Fibroblast of the aortic adventitia (primary cell): ENCODE data around the gene TOB1. TPM values are rescaled to one million over a fixed set of nuclear protein-coding genes. Genes with fewer than 3 reads are reported as not detected.

Experiments
- DNase-seq: peaks from one replicate; pipeline ENCODE4 v3.0.0-alpha.2; 2010; ENCODE audit warnings: low read depth
- H3K4me3 ChIP-seq: 2 replicates; pipeline ENCODE4 v1.5.1; 2011; ENCODE audit warnings: low read depth, mild to moderate bottlenecking, control low read depth, low read length, moderate library complexity
- total RNA-seq: library from RNA; depleted of rRNA; stranded (reverse); fragments of >200 nt; gene quantifications from 2 replicates; pipeline ENCODE4 v1.2.3, GENCODE V29; 2012; ENCODE audit warnings: low replicate concordance
- TF ChIP-seq, protein P1 (sequence below): IDR thresholded peaks from 2 replicates; pipeline ENCODE4 v1.5.1; 2011; ENCODE audit warnings: mild to moderate bottlenecking, low read length, control low read depth, inconsistent platforms; ENCODE audit not compliant: insufficient read depth

TOB1 gene
- total RNA-seq, 1 donor = 21.1 TPM

DNA sequence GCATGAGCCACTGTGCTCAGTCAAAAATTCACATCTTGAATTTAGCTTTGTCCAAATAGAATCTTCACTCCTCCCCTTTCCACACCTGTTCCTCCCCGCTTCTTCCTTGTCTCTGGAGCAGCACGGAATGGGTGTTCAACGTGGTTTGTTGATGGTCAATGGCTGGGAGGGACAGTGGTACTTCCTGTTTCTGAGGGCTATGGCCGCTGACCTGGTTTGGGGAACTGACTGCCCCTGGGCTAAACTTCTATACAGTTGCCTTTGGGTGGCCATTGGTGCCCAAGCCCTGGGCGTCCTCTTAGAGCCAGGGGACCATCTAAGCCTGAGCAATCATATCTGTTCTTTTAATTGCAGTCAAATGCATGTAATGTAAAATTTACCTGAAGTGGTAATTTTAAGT is 49.9 kb downstream of the TOB1 start:
- TF ChIP-seq, protein P1, sequence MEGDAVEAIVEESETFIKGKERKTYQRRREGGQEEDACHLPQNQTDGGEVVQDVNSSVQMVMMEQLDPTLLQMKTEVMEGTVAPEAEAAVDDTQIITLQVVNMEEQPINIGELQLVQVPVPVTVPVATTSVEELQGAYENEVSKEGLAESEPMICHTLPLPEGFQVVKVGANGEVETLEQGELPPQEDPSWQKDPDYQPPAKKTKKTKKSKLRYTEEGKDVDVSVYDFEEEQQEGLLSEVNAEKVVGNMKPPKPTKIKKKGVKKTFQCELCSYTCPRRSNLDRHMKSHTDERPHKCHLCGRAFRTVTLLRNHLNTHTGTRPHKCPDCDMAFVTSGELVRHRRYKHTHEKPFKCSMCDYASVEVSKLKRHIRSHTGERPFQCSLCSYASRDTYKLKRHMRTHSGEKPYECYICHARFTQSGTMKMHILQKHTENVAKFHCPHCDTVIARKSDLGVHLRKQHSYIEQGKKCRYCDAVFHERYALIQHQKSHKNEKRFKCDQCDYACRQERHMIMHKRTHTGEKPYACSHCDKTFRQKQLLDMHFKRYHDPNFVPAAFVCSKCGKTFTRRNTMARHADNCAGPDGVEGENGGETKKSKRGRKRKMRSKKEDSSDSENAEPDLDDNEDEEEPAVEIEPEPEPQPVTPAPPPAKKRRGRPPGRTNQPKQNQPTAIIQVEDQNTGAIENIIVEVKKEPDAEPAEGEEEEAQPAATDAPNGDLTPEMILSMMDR = no peak
- no peak overlapping the region for H3K4me3 ChIP-seq
- no peak for DNase-seq

DNA sequence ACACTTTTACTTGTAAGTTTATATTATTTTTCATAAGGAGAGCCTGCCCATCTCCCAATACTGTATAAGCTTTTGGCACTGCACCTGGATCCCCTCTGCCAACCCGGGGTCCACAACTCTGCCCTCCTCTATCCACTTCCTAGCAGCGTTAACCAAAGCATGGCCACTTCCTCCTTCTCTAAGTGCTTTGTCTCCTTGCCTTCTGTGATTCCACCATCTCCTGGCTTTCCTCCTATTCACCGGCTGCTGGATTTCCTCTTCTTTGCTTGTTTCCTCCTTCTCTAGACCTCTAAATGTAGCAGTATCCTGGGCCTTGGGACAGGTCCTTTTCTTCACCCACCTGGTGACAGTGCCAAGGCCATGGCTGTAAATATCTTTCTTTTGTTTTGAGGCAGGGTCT is 50.8 kb downstream of the TOB1 start:
- DNase-seq = no peak
- TF ChIP-seq, protein P1 = no peak
- H3K4me3 ChIP-seq = no peak overlapping the region

DNA sequence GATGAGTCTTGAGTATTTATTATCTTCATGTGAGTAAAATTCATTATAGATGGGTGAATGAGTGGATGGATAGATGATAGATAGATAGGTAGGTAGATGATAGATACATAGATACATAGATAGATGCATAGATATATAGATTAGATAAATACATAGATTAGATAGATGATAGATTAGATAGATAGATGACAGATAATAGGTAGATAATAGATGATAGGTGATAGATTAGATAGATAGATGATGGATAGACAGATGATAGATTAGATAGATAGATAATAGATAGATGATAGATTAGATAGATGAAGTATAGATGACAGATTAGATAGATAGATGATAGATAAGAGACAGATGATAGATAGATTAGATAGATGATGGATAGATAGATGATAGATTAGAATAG is 52.6 kb downstream of the TOB1 start:
- H3K4me3 ChIP-seq = no peak overlapping the region
- no peak for DNase-seq
- TF ChIP-seq, protein P1 = no peak

Other genes starting within 250 kb of the TOB1 start
- 1.4 and 12.5 TPM in 2 replicates for gene ABCC3, start 231.5 kb downstream of the TOB1 start, total RNA-seq
- 36.1 and 51.6 TPM in 2 replicates for gene ANKRD40, start 158.4 kb downstream of the TOB1 start, total RNA-seq
- gene LUC7L3, start 146.8 kb downstream of the TOB1 start, total RNA-seq = 30.2 and 125 TPM in 2 replicates
- gene ANKRD40CL, start 98.8 kb downstream of the TOB1 start, total RNA-seq = not detected in 2 replicates
- under 0.01 and 0.25 TPM in 2 replicates for gene WFIKKN2, start 30.8 kb downstream of the TOB1 start, total RNA-seq